Measurements from ENCODE around the gene PAAF1.

GRCh38 chr11:73962101-73962705, 85.4 kb downstream of the PAAF1 start:
- TF ChIP-seq, protein P1, sequence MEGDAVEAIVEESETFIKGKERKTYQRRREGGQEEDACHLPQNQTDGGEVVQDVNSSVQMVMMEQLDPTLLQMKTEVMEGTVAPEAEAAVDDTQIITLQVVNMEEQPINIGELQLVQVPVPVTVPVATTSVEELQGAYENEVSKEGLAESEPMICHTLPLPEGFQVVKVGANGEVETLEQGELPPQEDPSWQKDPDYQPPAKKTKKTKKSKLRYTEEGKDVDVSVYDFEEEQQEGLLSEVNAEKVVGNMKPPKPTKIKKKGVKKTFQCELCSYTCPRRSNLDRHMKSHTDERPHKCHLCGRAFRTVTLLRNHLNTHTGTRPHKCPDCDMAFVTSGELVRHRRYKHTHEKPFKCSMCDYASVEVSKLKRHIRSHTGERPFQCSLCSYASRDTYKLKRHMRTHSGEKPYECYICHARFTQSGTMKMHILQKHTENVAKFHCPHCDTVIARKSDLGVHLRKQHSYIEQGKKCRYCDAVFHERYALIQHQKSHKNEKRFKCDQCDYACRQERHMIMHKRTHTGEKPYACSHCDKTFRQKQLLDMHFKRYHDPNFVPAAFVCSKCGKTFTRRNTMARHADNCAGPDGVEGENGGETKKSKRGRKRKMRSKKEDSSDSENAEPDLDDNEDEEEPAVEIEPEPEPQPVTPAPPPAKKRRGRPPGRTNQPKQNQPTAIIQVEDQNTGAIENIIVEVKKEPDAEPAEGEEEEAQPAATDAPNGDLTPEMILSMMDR (IDR thresholded peaks at IDR 0.05 in 2 of 3, conservative IDR thresholded peaks at IDR 0.05 in 1 of 3; ENCODE audit: control insufficient read depth in 2 of 3, extremely low read depth in 1 of 3, insufficient read depth in 1 of 3, low read depth in 3 of 3, low read length in 3 of 3) = no peak
- TF ChIP-seq RCOR1 (conservative IDR thresholded peaks at IDR 0.05; ENCODE audit: low read depth, low read length) (no peak), REST (IDR thresholded peaks at IDR 0.05; ENCODE audit: low read depth, low read length) (no peak), ASH2L (IDR thresholded peaks at IDR 0.05; ENCODE audit: borderline replicate concordance, low read depth) (no peak), TCF7 (IDR thresholded peaks at IDR 0.05; ENCODE audit: borderline replicate concordance) (no peak), SP1 (IDR thresholded peaks at IDR 0.05; ENCODE audit: low read depth, low read length) (no peak), ZZZ3 (IDR thresholded peaks at IDR 0.05; ENCODE audit: control insufficient read depth, insufficient read length, low read depth) (no peak), RAD21 (IDR thresholded peaks at IDR 0.05; ENCODE audit: insufficient read depth, low read depth, low read length) (no peak), HDAC2 (IDR thresholded peaks at IDR 0.05) (no peak), ZNF24 (IDR thresholded peaks at IDR 0.05) (no peak)
